Measurements from ENCODE around the gene ATP6V1G1.

ATP6V1G1 gene

DNA sequence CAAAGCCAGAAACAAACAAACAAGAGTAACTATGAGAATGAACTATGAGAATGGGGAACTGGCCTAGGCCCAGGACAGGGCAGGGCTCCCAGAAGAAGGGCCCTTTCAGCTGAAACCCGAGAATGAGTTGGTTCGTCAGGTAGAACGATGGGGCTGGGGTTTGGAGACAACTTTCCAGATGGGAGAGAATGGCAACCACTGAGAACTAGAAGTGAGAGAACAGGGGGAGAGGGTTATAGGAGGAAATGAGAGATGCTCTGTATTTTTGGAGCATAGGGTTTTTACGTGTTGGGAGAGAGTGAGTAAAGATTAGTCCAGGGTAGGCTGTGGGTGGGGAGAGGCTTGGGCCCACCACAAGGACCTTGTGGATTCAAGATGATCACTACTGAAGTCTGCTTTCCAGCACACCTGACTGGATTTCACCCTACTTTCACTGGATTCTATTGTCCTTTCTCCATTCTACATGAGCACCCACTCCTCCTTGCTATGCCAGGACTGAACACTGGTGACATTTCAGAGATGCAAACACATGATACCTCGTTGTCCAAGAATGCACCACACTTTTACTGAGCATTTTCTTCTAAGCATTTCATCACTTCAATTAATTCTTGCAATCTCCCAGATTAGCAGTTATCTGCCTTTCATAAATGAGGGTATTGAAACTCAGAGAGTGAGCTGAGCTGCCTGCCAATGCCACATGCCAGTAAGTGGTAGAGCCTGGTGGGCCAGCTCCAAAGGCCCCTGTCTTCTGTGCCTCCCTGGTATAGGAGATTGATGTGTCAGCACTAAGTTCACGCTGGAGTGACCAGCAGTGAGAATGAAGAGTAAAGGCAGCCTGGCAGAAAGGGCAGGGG, 20.3 kb downstream of the ATP6V1G1 start:
- TF ChIP-seq, protein P1, sequence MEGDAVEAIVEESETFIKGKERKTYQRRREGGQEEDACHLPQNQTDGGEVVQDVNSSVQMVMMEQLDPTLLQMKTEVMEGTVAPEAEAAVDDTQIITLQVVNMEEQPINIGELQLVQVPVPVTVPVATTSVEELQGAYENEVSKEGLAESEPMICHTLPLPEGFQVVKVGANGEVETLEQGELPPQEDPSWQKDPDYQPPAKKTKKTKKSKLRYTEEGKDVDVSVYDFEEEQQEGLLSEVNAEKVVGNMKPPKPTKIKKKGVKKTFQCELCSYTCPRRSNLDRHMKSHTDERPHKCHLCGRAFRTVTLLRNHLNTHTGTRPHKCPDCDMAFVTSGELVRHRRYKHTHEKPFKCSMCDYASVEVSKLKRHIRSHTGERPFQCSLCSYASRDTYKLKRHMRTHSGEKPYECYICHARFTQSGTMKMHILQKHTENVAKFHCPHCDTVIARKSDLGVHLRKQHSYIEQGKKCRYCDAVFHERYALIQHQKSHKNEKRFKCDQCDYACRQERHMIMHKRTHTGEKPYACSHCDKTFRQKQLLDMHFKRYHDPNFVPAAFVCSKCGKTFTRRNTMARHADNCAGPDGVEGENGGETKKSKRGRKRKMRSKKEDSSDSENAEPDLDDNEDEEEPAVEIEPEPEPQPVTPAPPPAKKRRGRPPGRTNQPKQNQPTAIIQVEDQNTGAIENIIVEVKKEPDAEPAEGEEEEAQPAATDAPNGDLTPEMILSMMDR (conservative IDR thresholded peaks at IDR 0.05) = no peak
- peak overlapping the region; percentile 72 for H3K27ac ChIP-seq

DNA sequence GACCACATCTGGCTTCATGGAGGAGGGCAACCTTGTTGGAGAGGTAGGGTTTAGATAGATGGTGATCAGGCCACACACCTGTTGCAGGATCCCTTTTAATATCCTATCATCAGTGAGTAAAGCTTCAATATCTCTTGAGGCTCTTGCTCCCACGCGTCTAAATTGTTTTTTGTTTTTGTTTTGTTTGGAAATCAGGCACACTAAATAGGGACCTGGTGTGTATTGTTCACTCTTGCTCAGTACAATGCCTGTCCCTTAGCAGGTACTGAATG, 20.9 kb downstream of the ATP6V1G1 start:
- H3K27ac ChIP-seq = 0 out of 2 replicates have a peak overlapping the region, but pooled peaks have one; percentile 12
- TF ChIP-seq, protein P1 (conservative IDR thresholded peaks at IDR 0.05) = no peak

DNA sequence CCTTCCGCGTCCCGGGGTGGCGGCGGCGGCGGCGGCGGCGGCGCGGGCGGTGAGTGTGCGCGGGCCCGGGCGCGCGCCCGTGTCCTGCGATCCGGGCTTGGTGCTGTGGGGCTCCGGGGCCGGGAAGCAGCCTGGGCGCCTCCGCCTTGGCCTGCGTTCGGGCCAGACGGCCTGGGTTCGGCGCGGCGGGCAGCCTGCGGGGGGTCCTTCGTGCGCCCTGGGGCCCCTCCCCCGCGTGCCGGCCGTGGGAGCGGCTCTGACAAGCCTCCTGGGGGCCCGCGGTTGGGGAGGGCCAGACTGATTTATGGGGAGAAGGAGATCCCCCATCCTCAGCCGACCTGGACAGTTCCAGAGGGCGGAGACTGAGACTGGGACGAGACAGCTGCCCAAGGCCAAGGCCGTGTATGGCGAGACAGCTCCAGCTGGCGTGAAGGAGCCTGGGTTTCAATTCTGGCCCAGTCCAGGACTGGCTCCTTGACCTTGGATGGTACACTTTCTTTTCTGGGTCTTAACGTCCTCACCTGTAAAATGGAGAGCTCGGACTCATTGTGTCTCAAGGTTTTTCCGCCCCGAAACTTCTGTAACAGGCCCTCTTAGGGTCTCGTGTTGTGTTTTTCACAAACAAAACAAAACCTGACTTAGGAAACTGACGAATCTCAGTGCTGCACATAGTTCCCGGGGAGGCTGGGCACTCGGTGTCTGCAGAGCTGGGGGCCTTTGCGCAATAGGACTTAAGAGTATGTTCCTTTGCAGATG, 24.1 kb downstream of the ATP6V1G1 start:
- TF ChIP-seq, protein P1 (conservative IDR thresholded peaks at IDR 0.05) = no peak; the same call in 1 of the 2 replicates
- peak overlapping the region; percentile 99 for H3K27ac ChIP-seq

DNA sequence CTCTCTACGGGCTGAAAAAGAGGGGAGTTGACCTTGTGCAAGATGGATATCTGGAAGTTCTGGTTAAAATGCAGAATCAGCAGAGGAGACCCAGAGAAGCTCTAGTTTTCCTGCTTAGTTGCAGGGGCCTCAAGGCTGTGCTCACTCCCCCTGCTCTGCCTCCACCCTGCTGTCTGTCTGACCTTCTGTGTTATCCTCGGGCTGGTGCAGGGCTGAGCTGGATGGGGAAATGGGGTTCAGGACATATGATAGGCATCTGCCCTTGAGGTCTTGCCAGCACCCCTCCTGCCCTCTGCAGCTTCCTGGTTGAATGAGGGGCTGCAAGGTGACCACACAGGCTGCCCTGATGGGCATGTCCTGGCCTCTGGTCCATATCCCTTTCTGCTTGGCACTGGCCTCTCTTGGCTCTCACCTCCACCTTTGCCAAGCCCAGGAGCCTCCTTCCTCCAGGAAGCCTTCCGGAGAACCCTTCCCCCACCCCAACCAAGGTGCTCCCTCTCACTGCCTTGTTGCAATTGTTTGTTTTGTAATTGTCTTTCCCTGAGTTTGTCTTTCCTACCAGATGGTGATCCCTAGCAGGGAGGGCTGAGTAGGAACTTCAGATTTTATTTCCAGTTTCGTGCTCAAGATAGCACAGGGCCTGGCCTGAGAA, 24.8 kb downstream of the ATP6V1G1 start:
- H3K27ac ChIP-seq = peak overlapping the region; percentile 99
- TF ChIP-seq, protein P1 (conservative IDR thresholded peaks at IDR 0.05) = no peak

DNA sequence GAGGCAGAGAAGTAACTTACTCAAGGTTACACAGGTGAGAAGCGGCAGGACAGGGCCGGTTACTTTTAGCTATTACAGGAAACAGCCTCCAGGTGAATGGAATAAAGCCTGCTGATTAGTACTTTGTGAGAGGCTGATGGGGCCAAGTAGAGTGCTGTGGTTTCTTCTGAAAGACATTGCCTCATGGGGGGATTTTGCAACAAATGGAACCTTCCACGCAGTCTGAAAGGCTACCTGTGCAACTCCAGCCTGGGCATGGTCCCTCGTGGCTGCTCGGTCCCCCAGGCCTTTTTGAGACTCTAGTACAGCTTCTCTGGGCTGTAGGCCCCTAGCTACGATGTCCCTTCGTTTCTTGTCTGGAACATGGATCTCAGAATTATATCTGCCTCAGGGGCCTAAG, 25.5 kb downstream of the ATP6V1G1 start:
- peak overlapping the region; percentile 99 for H3K27ac ChIP-seq
- TF ChIP-seq, protein P1 (conservative IDR thresholded peaks at IDR 0.05) = no peak

DNA sequence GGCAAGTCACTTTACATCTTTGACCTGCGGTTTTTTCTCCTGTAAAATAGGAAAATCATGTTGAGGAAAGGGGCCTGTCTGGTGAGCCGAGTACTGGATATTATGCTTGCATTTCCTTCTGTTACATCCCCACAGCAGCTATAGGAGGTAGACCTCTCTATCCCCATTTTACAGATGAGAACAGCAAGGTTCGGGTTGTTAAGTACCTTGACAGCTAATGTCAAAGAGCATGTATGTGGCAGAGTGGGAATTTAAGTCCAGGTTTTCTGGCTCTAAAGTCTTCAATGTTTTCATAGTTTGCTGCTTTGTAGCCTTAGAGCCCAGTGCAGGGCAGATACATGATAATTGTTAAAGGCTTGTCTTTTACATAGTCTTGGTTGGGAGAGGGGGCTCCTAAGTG, 26.4 kb downstream of the ATP6V1G1 start:
- peak overlapping the region; percentile 99 for H3K27ac ChIP-seq
- TF ChIP-seq, protein P1 (conservative IDR thresholded peaks at IDR 0.05) = no peak

DNA sequence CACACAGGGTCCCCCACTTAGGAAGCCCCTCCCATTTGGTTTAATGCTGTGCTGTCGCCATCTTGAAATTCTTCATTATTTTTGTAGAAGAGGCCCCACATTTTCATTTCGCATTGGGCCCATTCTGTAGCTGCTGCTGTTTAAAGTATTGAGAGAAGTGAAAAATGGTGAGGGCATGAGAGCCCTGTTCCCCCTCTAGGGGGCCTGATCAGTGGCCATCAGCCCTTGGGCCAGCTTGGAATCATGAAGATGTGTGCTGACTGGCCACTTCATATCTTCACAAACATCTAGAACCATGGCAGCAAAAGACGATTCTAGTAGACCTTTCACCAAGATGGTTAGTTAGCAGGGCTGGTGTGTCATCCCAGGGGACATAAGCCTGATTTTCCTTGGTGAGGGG, 26.8 kb downstream of the ATP6V1G1 start:
- TF ChIP-seq, protein P1 (conservative IDR thresholded peaks at IDR 0.05) = no peak
- H3K27ac ChIP-seq = peak overlapping the region; percentile 99
